K562 (cell line): ENCODE measurements around the gene RRBP1. TPM values are rescaled to one million over a fixed set of nuclear protein-coding genes. Genes with fewer than 3 reads are reported as not detected.

Experiments
- ATAC-seq: fragments of 200-7000 bp; cut with Tn5 transposase; 3 replicates; pipeline ENCODE4 v1.9.1; 2020; ENCODE audit warnings: moderate library complexity
- BruUV-seq: library from RNA; stranded (reverse); fragments of 400-500 nt; replicated peaks from 2 replicates; lab custom pipeline; 2021; lab: Mats Ljungman, UMichigan
- CTCF ChIA-PET: fragments of 300-600 bp; formaldehyde crosslinking; extraction: SDS; loops from one replicate; lab custom pipeline; 2021; ENCODE audit warnings: low intra/inter-chr PET ratio; lab: Yijun Ruan, JAX
- POLR2A ChIA-PET: fragments of 300-600, 350-650 bp; sonication (Branson Sonifier 250); formaldehyde crosslinking; extraction: SDS; loops from one replicate; lab custom pipeline; 2021; ENCODE audit warnings: antibody characterized with exemption, inconsistent platforms; lab: Yijun Ruan, JAX
- DNase-seq, 4 experiments: peaks; one replicate each; pipeline versions ENCODE4 v3.0.0 to v3.0.0-alpha.2; 2011 to 2018; ENCODE audit warnings: low spot score in 3 of 4, mixed read lengths in 3 of 4; ENCODE audit errors: extremely low read depth in 1 of 4
- FAIRE-seq: peaks from 2 replicates; lab custom pipeline; 2011; peaks lifted over from hg19 to GRCh38; lab: Jason Lieb, UNC
- H2AFZ ChIP-seq: 2 replicates; pipeline ENCODE4 v1.6.0; 2011; ENCODE audit warnings: low read depth, low read length, control low read depth, inconsistent platforms
- H3K27ac ChIP-seq: fragments of 200-600 bp; 3 replicates; pipeline ENCODE4 v1.8.0; 2011; ENCODE audit warnings: low read depth, mild to moderate bottlenecking, control low read depth, inconsistent platforms, low read length, moderate library complexity, mixed read lengths; ENCODE audit errors: extremely low read depth
- H3K27me3 ChIP-seq, 2 experiments: fragments of 300-600 bp in 1 of 2; 2 replicates in 1 of 2; 3 replicates in 1 of 2; pipeline versions ENCODE4 v1.6.0 to v1.8.0; 2011; ENCODE audit warnings: inconsistent platforms in 2 of 2, low read length in 2 of 2, mild to moderate bottlenecking in 1 of 2, mixed read lengths in 1 of 2, moderate library complexity in 1 of 2; ENCODE audit not compliant: control insufficient read depth in 2 of 2, insufficient read depth in 2 of 2
- H3K36me3 ChIP-seq: fragments of 300-600 bp; 3 replicates; pipeline ENCODE4 v1.8.0; 2011; ENCODE audit warnings: mild to moderate bottlenecking, low read length, inconsistent platforms; ENCODE audit not compliant: control insufficient read depth, insufficient read depth
- H3K4me1 ChIP-seq, 2 experiments: fragments of 200-600 bp in 1 of 2; replicated peaks in 1 of 2; 2 replicates in 1 of 2; 3 replicates in 1 of 2; pipeline versions ENCODE4 v1.5.1 to v1.8.0; 2011; ENCODE audit warnings: inconsistent platforms in 2 of 2, low read length in 2 of 2, mild to moderate bottlenecking in 1 of 2, mixed read lengths in 1 of 2, moderate library complexity in 1 of 2; ENCODE audit not compliant: control insufficient read depth in 2 of 2, insufficient read depth in 2 of 2
- H3K4me2 ChIP-seq: 2 replicates; pipeline ENCODE4 v1.6.1; 2011; ENCODE audit warnings: low read length, control low read depth, inconsistent platforms, mixed read lengths; ENCODE audit not compliant: insufficient read depth
- H3K4me3 ChIP-seq: fragments of 200-600 bp; sonication (generic), shearing (Covaris generic); 2 replicates; pipeline ENCODE4 v1.5.1; 2016; ENCODE audit warnings: control low read depth, inconsistent platforms
- H3K79me2 ChIP-seq: fragments of 200-600 bp; 3 replicates; pipeline ENCODE4 v1.8.0; 2011; ENCODE audit warnings: low read length, inconsistent platforms; ENCODE audit not compliant: control insufficient read depth, insufficient read depth
- H3K9ac ChIP-seq, 2 experiments: 2 replicates each; pipeline versions ENCODE4 v1.6.0 to v1.6.1; 2011; ENCODE audit warnings: low read depth in 2 of 2, low read length in 2 of 2, control low read depth in 1 of 2, inconsistent platforms in 1 of 2, mild to moderate bottlenecking in 1 of 2, mixed read lengths in 1 of 2; ENCODE audit not compliant: insufficient read depth in 1 of 2
- H3K9me1 ChIP-seq: one replicate; pipeline ENCODE4 v1.6.0; 2011; ENCODE audit warnings: inconsistent platforms, mild to moderate bottlenecking, low read length, moderate library complexity; ENCODE audit not compliant: control insufficient read depth, insufficient read depth
- H3K9me3 ChIP-seq: replicated peaks from 2 replicates; pipeline ENCODE4 v1.5.1; 2011; ENCODE audit warnings: low read depth, low read length, inconsistent platforms; ENCODE audit not compliant: control insufficient read depth, insufficient read depth
- H4K20me1 ChIP-seq: replicated peaks from 2 replicates; pipeline ENCODE4 v1.6.1; 2011; ENCODE audit warnings: low read length, inconsistent platforms, mixed read lengths; ENCODE audit not compliant: control insufficient read depth, insufficient read depth
- EGR1 ChIP-seq: fragments of 450-650 bp; conservative IDR thresholded peaks from 2 replicates; pipeline ENCODE4 v1.6.1; 2017; ENCODE audit warnings: mild to moderate bottlenecking
- FOXP4 ChIP-seq: sonication (generic); formaldehyde crosslinking; IDR thresholded peaks from 2 replicates; pipeline ENCODE4 v1.8.0; 2022; ENCODE audit warnings: mild to moderate bottlenecking, missing genetic modification reagents, borderline replicate concordance
- PKNOX1 ChIP-seq: fragments of 450-650 bp; IDR thresholded peaks from 2 replicates; pipeline ENCODE4 v1.6.1; 2016
- RFX1 ChIP-seq: fragments of 450-650 bp; IDR thresholded peaks from 2 replicates; pipeline ENCODE4 v1.6.1; 2016; ENCODE audit warnings: mild to moderate bottlenecking, moderate library complexity
- RHOXF2B ChIP-seq: fragments of 250-450 bp; sonication (Bioruptor Pico); conservative IDR thresholded peaks from 2 replicates; pipeline ENCODE4 v1.5.1; 2021
- TCF3 ChIP-seq: sonication (generic); formaldehyde crosslinking; IDR thresholded peaks from 2 replicates; pipeline ENCODE4 v1.4.0; 2020; ENCODE audit warnings: mild to moderate bottlenecking, missing genetic modification reagents
- ZNF609 ChIP-seq: sonication (generic); formaldehyde crosslinking; IDR thresholded peaks from 2 replicates; pipeline ENCODE4 v1.8.1; 2023; ENCODE audit warnings: missing genetic modification reagents, mild to moderate bottlenecking, borderline replicate concordance
- WGBS: fragments of 100-300 bp; shearing (Covaris generic); methylation state at CpG from one replicate; pipeline ENCODE4 v1.1.6; 2016; ENCODE audit warnings: low coverage, mixed read lengths; ENCODE audit not compliant: insufficient coverage; ENCODE audit errors: missing lambda C conversion rate; 5-methylcytosine and 5-hydroxymethylcytosine counted together
- in situ Hi-C: fragments of 300-500 bp; cut with MboI; formaldehyde crosslinking; loops from 4 replicates; pipeline ENCODE4 v1.15.0; 2018; ENCODE audit warnings: inconsistent platforms, mixed read lengths
- intact Hi-C: fragments of 100-400 bp; cut with micrococcal nuclease; formaldehyde crosslinking; loops from 2 replicates; pipeline ENCODE4 v1.14.2; 2022
- polyA plus RNA-seq, 8 experiments: library from polyadenylated mRNA; depleted of rRNA in 4 of 8; stranded (reverse) in 5 of 8; unstranded in 3 of 8; fragments of >200 nt; fragmentation: Nextera tagmentation in 2 of 8; fragmentation: Illumina TruSeq in 1 of 8; extraction: Ambion mirVana in 2 of 8; extraction: Trizol in 1 of 8; gene quantifications; 2 replicates each; pipeline versions ENCODE4 v1.2.1 to v1.2.3, GENCODE V29; 2011 to 2014; ENCODE audit warnings: inconsistent platforms in 1 of 8, missing spikeins in 1 of 8
- total RNA-seq, 7 experiments: library from RNA; depleted of rRNA in 6 of 7; stranded (reverse); fragments of >200 nt in 6 of 7; fragmentation: Illumina TruSeq in 2 of 7; extraction: Trizol in 2 of 7; gene quantifications; 2 replicates each; pipeline versions ENCODE4 v1.2.1 to v1.2.3, GENCODE V29; 2011 to 2021; ENCODE audit warnings: low replicate concordance in 1 of 7

Gene RRBP1
- total and polyA plus RNA-seq, 9 of the 15 experiments (the other 6 are each of a cell fraction or from before 2014, with no cell fraction given) = 0.84 to 32.0 (median 17.6) TPM

- Histone ChIP-seq H2AFZ (no peak overlapping the region), H3K4me3 (no peak overlapping the region), H3K9me1 (no peaks in the 10 kb centered on the region), H3K27ac (no peak overlapping the region), H3K4me1 (peaks cover 0 to 9% of the 10 kb centered on the region in 2 experiments; a peak in 3 of 5 replicates), H4K20me1 (0 out of 2 replicates have a peak, but pooled peaks cover 7% of the 10 kb centered on the region), H3K9me3 (no peaks in the 10 kb centered on the region), H3K9ac (no peak overlapping the region), H3K27me3 (no peaks in the 10 kb centered on the region), H3K79me2 (peaks cover 69% of the 10 kb centered on the region), H3K4me2 (no peak overlapping the region), H3K36me3 (no peaks in the 10 kb centered on the region)
- DNase-seq (no peak), ATAC-seq (no peak), FAIRE-seq (no peak)
- in situ Hi-C loops (no loop called here), intact Hi-C loops (no loop called here)
- WGBS = 84% methylated on average over 5 of the region's 8 CpGs
- no TSS peak for BruUV-seq
- CTCF ChIA-PET = no interaction called here
- TF ChIP-seq RFX1 = no peak
- TF ChIP-seq EGR1 = no peak
- POLR2A ChIA-PET = no interaction called here
These were observed 105.8 kb downstream of the RRBP1 start for GRCh38 chr20:17576215-17576614.

- Histone ChIP-seq H3K4me3 (no peak overlapping the region), H3K9me3 (no peaks in the 10 kb centered on the region), H3K27ac (no peak overlapping the region), H3K79me2 (peaks cover 70% of the 10 kb centered on the region), H3K36me3 (no peaks in the 10 kb centered on the region), H3K9me1 (no peaks in the 10 kb centered on the region), H3K27me3 (no peaks in the 10 kb centered on the region), H3K4me1 (peaks cover 12 to 17% of the 10 kb centered on the region in 2 experiments), H3K4me2 (no peak overlapping the region), H2AFZ (no peak overlapping the region), H3K9ac (no peak overlapping the region), H4K20me1 (peaks cover 7% of the 10 kb centered on the region; the same call in 1 of the 2 replicates)
- in situ Hi-C loops = no loop called here
- FAIRE-seq (no peak), ATAC-seq (no peak), DNase-seq (no peak)
- BruUV-seq = no TSS peak
- 93% methylated on average over 3 of the region's 3 CpGs for WGBS
- ChIA-PET POLR2A (interaction anchor here (1.4 kb wide), 1 partner anchor 11 kb away, joined by 4 read pairs; no protein-coding TSS in a partner anchor), CTCF (no interaction called here)
- intact Hi-C loops = no loop called here
- TF ChIP-seq FOXP4 (CRISPR knock-in tag) = no peak
- TF ChIP-seq ZNF609 (CRISPR knock-in tag) = no peak
- no peak for TF ChIP-seq PKNOX1
- TF ChIP-seq TCF3 = no peak
- TF ChIP-seq RHOXF2B (CRISPR knock-in tag) = no peak
These were observed 108.6 kb downstream of the RRBP1 start for GRCh38 chr20:17573463-17573862.
